Uterus (tissue), 2 donors: ENCODE data around the gene DNAAF3.

Experiments used
- POLR2A ChIP-seq, 2 donors: fragments of 450-650 bp; IDR thresholded peaks; one replicate each; pipeline ENCODE4 v1.6.1; 2016; ENCODE audit warnings: antibody characterized with exemption in 2 of 2, mild to moderate bottlenecking in 1 of 2, moderate library complexity in 1 of 2
- TF ChIP-seq, protein P1 (sequence below), 4 experiments: fragments of 200-600 bp in 2 of 4; fragments of 450-650 bp in 2 of 4; sonication (generic) in 2 of 4; IDR thresholded peaks; one replicate each; pipeline ENCODE4 v1.5.1; 2016 to 2019; ENCODE audit warnings: antibody characterized with exemption in 4 of 4, mild to moderate bottlenecking in 2 of 4, moderate library complexity in 1 of 4

DNA sequence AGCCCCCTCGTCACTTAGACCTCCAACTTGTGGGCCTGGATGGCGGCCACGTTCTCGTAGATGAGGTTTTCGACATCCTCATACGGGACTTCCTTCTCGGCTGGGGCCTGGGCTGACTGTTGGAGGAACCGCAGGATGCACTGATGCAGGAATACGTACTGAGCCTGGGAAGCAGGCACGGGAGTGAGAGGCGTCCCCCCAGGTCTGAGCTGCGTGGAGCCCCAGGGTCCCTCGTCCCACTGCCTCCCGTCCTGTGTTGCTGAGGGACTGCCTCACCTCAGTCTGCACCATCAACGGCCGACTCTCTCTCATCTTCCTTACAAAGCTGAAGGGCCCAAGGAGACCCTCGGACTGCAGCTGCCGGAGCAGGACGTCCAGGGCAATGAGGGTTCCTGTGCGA is 15.3 kb upstream of the DNAAF3 start:
- TF ChIP-seq, protein P1, sequence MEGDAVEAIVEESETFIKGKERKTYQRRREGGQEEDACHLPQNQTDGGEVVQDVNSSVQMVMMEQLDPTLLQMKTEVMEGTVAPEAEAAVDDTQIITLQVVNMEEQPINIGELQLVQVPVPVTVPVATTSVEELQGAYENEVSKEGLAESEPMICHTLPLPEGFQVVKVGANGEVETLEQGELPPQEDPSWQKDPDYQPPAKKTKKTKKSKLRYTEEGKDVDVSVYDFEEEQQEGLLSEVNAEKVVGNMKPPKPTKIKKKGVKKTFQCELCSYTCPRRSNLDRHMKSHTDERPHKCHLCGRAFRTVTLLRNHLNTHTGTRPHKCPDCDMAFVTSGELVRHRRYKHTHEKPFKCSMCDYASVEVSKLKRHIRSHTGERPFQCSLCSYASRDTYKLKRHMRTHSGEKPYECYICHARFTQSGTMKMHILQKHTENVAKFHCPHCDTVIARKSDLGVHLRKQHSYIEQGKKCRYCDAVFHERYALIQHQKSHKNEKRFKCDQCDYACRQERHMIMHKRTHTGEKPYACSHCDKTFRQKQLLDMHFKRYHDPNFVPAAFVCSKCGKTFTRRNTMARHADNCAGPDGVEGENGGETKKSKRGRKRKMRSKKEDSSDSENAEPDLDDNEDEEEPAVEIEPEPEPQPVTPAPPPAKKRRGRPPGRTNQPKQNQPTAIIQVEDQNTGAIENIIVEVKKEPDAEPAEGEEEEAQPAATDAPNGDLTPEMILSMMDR (IDR thresholded peaks at IDR 0.05): no peak
- no peak for TF ChIP-seq POLR2A (IDR thresholded peaks at IDR 0.05)
